ENCODE measurements around the gene SHPK.
A peak's percentile ranks its signal among the peaks of the same experiment; 100 is the strongest.

The SHPK gene

DNA sequence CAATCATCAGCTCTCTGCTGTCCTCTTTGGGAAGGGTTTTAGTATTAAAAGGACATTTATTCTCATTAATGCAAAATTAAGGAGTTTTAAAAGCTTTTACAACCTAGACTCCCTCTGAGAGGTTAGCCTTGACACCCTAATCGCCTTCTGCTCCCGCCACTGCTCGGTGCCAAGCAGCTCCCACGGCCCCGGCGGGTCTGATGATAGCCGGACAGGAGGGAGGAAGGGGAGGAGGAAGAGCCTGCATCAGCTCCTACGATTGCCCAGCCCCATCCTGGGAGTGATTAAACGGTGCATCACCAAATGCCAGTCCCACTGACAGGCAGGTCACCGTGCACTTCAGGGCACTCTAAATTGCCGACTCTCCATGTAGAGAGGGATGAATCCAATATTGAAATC lies 8.3 kb downstream of the SHPK start:
- DNase-seq (ENCODE audit: low spot score) = no peak

DNA sequence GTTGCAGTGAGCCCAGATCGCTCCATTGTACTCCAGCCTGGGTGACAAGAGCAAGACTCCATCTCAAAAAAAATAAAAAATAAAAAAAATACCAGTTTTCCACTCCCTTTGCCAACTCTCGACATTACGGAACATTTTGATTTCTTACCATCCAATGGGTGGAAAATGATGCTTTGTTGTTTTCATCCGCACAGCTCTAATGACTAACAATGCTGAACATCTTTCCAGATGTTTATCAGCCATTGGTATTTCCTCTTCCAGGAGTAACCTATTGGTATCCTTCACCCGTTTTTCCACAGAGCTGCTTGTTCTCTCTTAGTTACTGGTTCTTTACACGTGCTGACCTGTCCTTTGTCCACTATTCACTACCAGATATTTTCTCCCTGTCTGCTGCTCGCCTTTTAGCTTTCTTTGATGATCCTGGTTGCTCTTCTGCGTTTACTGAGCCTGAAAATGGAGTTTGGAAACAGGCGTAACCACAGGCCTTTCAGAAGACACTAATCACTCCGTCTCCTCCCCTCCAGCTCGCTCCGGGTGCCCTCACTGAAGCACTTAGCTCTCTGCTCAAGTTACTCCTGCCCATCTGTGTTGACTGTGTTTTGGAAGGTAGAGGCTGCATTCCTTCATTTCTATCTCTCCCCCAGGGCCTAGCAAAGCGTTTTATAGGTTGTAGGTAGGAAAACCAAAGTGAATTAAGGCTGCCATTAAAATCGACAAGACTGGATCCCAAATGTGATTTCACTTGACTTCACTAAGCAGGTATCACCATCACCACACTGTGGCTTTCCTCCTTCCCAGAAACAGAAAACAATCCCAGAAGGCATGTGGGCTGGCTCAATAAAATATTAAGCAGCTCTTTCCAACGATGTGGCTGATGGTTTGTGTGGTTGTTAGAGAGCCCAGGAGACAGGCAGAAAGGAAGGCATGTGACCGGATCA lies 8.9 kb downstream of the SHPK start:
- DNase-seq (ENCODE audit: low spot score) = no peak

GRCh38 chr17:3622977-3623594 lies 13.0 kb downstream of the SHPK start:
- DNase-seq (ENCODE audit: low spot score) = no peak

DNA sequence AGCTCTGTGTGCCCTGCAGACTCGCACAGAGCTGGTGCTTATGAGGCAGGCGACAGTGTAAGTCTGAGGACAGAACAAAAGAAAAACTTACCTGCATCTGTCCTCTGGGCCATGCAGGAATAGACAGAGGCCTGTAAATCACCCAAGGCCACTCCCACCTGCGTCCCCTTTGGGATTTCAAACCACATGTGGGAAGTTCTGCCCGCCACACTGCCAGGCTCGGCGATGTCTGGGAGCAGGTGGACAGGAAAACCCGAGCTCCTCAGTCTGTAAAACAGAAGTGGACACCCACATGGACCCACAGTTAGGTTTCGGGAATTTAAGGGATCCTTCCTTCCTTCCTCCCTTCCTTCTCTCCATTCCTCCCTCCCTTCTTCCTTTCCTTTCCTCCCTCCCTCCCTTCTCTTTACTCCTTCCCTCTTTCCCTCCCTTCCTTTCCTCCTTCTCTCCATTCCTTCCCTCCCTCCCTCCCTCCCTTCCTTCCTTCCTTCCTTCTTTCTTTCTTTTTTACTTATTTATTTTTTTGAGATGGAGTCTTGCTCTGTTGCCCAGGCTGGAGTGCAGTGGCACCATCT lies 14.8 kb downstream of the SHPK start:
- DNase-seq (ENCODE audit: low spot score) = no peak

GRCh38 chr17:3615160-3615870 lies 20.7 kb downstream of the SHPK start:
- no peak for DNase-seq (ENCODE audit: low spot score)

DNA sequence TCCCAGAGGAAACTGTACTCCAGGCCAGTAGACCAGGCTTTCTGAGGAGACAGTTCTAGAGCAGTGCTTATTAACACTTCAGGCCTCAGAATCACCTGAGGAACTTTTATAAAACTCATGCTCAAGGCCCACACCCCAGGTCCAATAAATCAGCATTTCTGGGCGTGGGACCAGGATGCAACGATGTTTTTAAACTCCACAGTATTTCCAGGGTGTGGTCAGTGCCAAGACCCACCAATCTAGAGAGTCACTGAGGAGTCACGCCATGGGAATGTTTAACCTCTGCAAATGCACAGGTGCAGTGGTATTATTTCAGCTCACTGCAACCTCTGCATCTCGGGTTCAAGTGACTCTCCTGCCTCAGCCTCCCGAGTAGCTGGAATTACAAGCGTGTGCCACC lies 22.9 kb downstream of the SHPK start:
- no peak for DNase-seq (ENCODE audit: low spot score)

GRCh38 chr17:3610523-3610922 lies 25.5 kb downstream of the SHPK start:
- DNase-seq (ENCODE audit: low spot score) = no peak

DNA sequence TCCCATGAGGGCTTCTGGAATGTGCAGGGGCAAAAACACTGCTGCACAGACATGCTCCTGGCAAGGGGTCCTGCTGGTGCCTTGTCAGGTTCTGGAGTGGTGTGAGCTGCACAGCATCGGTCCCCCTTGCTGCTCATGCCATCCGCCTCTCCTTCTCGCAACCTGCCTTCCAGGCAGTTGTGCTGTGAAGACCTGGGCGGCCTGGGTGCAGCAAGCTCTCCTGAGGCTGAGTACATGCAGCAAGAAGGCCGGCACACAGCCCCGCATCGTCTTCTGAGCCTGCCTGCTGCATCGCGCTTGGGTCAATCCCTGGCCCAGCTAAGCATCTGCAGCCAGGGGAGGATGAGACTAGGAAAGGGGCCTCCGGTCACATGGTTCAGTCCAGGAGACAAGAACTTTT lies 26.4 kb downstream of the SHPK start:
- no peak for DNase-seq (ENCODE audit: low spot score)

DNA sequence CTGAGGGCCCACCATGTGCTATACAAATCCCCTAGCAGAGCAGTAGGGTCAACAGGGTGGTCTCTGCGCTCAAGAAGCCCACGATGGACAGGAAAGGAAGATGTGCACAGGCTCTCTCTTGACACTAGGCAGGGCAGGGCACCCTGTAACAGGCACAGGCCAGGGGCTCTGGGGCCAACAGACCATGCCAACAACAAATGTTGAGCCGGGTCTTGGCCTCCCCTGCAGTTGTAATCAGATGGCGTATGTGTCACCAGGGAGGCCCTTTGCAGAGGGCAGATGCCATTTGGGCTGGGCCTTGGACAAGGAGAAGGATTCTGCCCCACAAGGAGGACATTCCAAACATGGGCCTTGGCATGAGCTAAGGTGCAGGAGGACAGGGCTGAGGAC lies 32.2 kb downstream of the SHPK start:
- DNase-seq (ENCODE audit: low spot score) = no peak

- no peak for DNase-seq (ENCODE audit: low spot score)
These were observed 32.8 kb downstream of the SHPK start for GRCh38 chr17:3603119-3603869.

DNA sequence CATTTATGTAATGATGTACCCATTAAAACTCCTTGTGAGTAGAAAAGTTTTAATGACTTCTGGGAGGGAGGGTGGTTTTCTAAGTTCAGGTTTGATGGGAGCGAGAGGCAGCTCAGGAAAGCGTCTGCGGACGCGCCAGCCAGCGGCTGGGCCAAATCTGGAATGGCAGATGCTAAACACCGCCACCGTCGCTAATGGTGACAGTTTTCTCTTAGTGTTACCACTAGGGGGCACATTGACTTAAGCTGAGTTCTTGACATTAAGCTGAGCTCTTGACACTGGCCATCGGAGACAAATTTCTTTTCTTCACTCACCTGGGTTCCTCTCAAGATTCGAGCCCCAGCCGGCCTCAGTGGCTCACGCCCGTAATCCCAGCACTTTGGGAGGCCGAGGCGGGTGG lies 33.6 kb downstream of the SHPK start:
- peak; percentile 42 for DNase-seq (ENCODE audit: low spot score)

DNA sequence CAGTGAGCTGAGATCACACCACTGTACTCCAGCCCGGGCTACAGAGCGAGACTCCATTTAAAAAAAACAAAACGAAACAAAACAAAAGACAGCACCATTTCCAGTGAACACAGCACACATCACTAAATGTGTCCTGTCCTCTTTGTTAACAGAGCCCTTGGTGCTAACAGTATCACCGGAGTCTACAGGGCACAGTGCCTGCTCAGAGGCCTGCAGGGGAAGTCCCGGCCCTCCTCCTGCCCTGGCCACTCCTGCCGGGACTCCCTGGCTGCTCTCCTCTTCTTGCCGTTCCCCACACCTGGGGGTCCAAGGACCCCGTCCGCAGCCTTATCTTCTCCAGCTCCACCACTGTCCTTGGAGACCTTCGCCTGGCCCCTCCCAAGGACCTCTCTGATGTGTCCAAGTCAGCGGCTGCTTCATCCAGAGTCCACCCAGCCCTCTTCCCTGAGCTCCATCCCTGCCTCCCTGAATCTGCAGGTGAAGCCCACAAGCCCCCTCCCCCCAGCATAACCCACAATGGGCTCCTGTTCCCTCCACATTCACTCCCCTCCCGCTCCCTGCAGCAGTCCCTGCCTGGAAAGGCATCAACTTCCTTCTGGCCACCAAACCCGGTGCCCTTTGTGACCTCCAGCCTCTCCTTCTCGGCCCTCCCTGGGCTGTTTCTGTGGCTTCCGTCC lies 35.4 kb downstream of the SHPK start:
- no peak for DNase-seq (ENCODE audit: low spot score)

DNA sequence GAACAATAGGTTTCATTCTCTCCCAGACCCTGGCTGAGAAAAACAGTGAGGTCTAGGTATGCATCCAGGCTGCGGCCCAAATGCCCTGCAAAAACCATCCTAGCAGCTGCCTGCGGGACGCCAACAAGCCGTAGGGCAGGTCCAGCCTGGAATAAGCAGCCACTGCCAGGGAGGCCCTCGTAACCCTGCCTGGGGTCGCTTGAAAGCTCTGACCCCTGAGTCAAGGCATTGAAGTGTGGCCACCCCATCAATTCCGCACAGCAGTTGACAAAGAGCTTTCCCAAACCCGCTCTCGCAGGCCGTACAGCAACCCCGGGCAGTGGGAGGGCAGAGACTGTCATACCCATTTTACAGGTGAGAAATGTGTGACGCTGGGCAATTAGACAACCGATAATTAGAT lies 38.0 kb downstream of the SHPK start:
- no peak for DNase-seq (ENCODE audit: low spot score)

GRCh38 chr17:3596804-3597464 lies 39.1 kb downstream of the SHPK start:
- no peak for DNase-seq (ENCODE audit: low spot score)

GRCh38 chr17:3594976-3595375 lies 41.1 kb downstream of the SHPK start:
- DNase-seq (ENCODE audit: low spot score) = no peak

GRCh38 chr17:3594051-3594800 lies 41.8 kb downstream of the SHPK start:
- peak; percentile 49 for DNase-seq (ENCODE audit: low spot score)

- no peak for DNase-seq (ENCODE audit: low spot score)
These were observed 42.7 kb downstream of the SHPK start for GRCh38 chr17:3593384-3593783.

GRCh38 chr17:3592216-3592860 lies 43.7 kb downstream of the SHPK start:
- no peak for DNase-seq (ENCODE audit: low spot score)

GRCh38 chr17:3590768-3591167 lies 45.3 kb downstream of the SHPK start:
- no peak for DNase-seq (ENCODE audit: low spot score)
